Ishikawa (cell line): ENCODE results near the gene INPPL1.

Experiments used
- EP300 ChIP-seq: IDR thresholded peaks from 2 replicates; pipeline ENCODE4 v1.6.1; 2012; ENCODE audit warnings: borderline replicate concordance
- FOXM1 ChIP-seq: IDR thresholded peaks from 2 replicates; pipeline ENCODE4 v1.6.1; 2012; ENCODE audit warnings: low read depth, borderline replicate concordance
- TF ChIP-seq, protein P1 (sequence below): IDR thresholded peaks from 2 replicates; pipeline ENCODE4 v1.6.1; 2012
- TF ChIP-seq, protein P2 (sequence below): IDR thresholded peaks from 2 replicates; pipeline ENCODE4 v1.6.1; 2012; ENCODE audit warnings: low read depth, mild to moderate bottlenecking

DNA sequence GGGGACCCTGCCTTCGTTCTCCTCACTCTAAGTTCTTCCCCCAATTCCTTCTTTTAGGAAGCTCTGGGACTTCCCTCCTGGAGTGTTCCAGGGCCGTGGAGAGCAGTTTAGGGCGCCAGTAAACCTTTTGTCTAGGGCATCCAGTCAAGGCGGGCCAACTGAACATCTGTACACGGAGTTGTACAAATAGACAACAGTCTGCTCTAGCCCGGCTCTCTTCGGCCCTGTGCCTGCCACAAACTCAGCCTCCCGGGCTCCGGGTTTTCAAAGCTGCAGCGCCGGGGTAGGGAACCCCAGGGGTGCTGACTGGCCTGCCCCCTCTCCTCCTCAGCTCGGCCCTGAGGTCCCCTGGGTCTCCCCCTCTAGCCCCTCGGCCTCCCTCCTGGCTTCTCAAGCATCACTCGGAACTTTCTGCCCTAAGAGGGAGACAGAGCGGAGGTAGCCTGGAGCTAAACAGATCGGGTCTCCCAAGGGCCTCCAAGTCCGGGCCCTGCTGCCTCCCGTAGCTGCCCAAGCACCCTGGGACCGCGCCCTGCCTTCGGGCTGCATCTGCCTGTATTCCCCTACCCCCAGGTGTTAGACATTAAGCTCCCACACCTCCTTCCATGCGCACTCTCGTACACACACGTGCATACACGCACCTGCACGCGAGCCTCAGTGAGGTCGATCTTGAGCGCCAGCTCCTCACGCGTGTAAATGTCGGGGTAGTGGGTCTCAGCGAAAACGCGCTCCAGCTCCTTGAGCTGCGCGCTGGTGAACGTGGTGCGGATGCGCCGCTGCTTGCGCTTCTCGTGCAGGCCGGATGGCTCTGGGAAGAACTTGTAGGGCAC, 16.1 kb downstream of the INPPL1 start:
- TF ChIP-seq, protein P1, sequence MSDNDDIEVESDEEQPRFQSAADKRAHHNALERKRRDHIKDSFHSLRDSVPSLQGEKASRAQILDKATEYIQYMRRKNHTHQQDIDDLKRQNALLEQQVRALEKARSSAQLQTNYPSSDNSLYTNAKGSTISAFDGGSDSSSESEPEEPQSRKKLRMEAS: no peak
- TF ChIP-seq, protein P2, sequence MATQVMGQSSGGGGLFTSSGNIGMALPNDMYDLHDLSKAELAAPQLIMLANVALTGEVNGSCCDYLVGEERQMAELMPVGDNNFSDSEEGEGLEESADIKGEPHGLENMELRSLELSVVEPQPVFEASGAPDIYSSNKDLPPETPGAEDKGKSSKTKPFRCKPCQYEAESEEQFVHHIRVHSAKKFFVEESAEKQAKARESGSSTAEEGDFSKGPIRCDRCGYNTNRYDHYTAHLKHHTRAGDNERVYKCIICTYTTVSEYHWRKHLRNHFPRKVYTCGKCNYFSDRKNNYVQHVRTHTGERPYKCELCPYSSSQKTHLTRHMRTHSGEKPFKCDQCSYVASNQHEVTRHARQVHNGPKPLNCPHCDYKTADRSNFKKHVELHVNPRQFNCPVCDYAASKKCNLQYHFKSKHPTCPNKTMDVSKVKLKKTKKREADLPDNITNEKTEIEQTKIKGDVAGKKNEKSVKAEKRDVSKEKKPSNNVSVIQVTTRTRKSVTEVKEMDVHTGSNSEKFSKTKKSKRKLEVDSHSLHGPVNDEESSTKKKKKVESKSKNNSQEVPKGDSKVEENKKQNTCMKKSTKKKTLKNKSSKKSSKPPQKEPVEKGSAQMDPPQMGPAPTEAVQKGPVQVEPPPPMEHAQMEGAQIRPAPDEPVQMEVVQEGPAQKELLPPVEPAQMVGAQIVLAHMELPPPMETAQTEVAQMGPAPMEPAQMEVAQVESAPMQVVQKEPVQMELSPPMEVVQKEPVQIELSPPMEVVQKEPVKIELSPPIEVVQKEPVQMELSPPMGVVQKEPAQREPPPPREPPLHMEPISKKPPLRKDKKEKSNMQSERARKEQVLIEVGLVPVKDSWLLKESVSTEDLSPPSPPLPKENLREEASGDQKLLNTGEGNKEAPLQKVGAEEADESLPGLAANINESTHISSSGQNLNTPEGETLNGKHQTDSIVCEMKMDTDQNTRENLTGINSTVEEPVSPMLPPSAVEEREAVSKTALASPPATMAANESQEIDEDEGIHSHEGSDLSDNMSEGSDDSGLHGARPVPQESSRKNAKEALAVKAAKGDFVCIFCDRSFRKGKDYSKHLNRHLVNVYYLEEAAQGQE: no peak
- no peak for TF ChIP-seq EP300
- TF ChIP-seq FOXM1: no peak
